OCI-LY3 (cell line): ENCODE results near the gene PIK3C2G.

ENCODE experiments used
- CTCF ChIP-seq: fragments of 200-600, 300-600 bp; sonication (generic); IDR thresholded peaks from 2 replicates; pipeline ENCODE4 v1.5.1; 2014; ENCODE audit warnings: antibody characterized with exemption, low read length, low read depth
- EZH2phosphoT487 ChIP-seq: fragments of 200-600 bp; shearing (Covaris generic); IDR thresholded peaks from 2 replicates; pipeline ENCODE4 v1.6.1; 2018; ENCODE audit warnings: antibody characterized with exemption, mixed run types, low read depth

- no peak for TF ChIP-seq CTCF
- no peak for TF ChIP-seq EZH2phosphoT487
These were observed 306.5 kb downstream of the PIK3C2G start for GRCh38 chr12:18567787-18568186.
